ENCODE data around the gene CREBBP.

GRCh38 chr16:3876695-3877094 is 3.8 kb downstream of the CREBBP start:
- no peak for TF ChIP-seq ZNF274 (IDR thresholded peaks at IDR 0.05; ENCODE audit: low read depth, low read length)
- TF ChIP-seq YY1 (IDR thresholded peaks at IDR 0.05; ENCODE audit: insufficient read depth, insufficient read length), result no peak
- TF ChIP-seq SUZ12 (IDR thresholded peaks at IDR 0.05; ENCODE audit: extremely low read depth, insufficient read depth, insufficient read length), result no peak
